ENCODE data around the gene CDK19. TPM values are rescaled to one million over a fixed set of nuclear protein-coding genes. Genes with fewer than 3 reads are reported as not detected.

Gene CDK19
- total RNA-seq, 1 donor from 2014 or later, result 16.8 TPM

- intact Hi-C loops (cut with micrococcal nuclease), result no loop called here
Observed at GRCh38 chr6:110662490-110663211, 152.6 kb downstream of the CDK19 start.

DNA sequence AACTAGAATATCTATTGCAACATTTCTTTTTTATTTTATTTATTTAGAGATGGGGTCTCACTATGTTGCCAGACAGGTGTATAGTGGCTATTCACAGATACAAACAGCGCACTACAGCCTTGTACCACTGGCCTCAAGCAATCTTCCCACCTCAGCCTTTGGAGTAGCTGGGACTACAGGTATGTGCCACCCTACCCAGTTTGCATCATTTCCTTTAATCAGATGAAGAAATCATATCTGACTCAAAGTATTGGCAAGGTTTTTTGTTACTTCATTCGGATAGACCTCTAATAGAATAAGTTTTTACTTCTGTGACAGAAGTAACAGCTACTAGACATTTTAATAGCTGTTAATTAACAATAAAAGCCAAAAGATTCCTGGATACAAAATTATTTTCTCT is 153.9 kb downstream of the CDK19 start:
- intact Hi-C loops (cut with micrococcal nuclease), result no loop called here

GRCh38 chr6:110660066-110660655 is 155.1 kb downstream of the CDK19 start:
- intact Hi-C loops (cut with micrococcal nuclease), result no loop called here

DNA sequence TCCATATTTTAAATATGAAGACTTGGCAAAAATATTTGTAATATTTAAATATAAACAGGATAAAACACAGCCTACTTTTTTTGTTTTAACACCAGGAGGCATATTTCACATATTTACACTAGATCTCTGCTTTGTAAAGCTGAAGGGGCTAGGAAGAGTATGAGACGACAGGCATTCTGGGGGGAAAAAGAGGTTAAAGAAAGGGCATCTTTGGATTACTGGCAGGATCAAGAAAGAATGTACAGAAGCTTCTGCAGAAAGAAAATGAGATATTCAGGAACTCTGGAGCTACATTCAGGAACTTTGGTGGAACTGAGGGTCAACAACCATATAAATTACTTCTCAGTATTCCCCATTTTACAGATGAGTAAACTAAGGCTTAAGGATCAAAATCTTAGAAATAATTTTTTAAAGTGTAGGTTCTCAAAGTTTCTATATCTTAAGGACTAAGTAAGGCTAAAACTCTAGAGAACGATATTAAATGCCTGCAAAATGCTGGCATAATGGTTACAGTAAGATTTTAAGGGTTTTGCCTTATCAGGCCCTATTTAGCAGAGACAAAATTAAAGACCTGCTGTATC is 156.5 kb downstream of the CDK19 start:
- intact Hi-C loops (cut with micrococcal nuclease), result no loop called here

DNA sequence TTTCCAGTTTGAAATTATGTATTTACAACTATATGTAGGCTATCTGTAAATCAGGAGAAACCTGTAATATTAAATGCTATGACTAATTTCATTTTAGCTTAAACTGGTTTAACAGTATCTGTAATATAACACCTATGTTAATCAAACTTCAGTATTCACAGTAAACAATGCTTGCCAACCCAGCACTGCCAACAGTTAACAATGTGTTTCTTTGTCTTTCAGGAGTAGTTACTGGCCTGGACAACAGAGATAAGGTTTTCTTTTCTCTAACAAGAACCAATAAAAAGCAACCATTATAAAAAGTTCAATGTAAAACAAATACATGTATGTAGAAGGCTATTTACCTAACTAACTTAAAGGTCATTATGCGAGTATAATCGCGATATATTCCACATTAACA is 158.8 kb downstream of the CDK19 start:
- intact Hi-C loops (cut with micrococcal nuclease), result no loop called here

GRCh38 chr6:110655821-110656220 is 159.4 kb downstream of the CDK19 start:
- intact Hi-C loops (cut with micrococcal nuclease), result no loop called here

DNA sequence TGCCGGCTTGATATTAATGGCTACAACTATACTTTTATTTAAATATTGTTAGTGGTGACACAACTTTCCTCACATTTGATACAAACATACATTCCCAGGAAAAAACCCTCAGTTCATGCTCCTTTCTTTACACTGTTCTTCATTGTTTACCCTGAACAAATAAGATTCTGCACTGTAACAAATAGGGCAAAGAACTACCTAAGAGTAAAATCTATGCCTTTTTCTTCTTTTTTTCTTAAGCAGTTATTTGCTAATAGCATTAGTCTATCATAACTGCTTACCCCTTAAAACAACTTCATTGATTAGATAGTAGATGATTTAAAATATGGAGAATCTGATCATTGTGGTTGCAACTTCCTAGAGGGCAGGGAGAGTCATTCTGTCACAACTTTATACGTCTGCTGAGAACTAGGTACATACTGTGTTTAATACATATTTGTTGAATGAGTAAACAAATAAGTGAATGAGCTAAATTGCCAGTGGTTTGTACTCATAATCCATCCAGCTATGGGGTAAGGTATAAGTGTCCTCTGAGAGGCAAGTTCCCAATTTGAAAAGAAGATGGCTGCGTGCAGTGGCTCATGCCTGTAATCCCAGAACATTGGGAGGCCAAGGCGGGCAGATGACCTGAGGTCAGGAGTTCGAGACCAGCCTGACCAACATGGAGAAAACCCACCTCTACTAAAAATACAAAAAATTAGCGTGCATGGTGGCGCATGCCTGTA is 161.0 kb downstream of the CDK19 start:
- intact Hi-C loops (cut with micrococcal nuclease), result no loop called here

DNA sequence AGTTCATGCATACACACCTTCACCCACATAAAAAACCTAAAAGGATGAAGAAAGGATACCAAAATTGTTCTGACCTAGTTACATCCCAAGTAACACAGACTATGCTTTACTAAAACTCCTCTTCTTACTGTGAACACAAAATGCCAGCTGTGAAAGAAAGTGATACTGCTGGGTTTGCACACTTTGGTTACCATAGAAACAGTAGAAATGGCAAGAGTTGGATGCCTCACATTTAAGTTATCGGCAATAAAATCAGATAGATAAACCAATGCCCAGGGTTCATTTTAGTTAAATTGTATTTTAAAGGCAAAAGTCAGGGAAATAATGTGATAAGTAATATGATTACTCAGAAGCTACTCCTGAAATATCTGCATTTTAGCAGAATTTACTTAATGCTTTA is 161.9 kb downstream of the CDK19 start:
- intact Hi-C loops (cut with micrococcal nuclease), result no loop called here

DNA sequence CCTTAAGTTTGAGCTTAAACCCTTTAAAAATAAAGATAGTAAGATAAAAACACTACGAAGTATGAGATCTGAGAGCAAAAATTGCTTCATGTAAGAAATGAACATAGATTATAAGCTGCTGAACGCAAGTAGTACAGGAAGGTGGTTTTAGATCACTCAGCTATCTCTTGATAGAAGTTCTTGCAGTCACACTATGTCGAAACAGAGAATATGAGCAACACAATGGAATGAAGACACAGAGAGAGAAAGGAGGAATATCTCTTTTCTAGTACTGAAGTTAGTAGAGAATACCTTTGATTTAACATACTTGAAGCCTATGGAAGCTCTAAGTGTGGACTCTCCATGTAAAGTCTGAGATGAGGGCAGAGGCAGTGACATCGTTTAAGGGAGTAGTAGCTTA is 162.7 kb downstream of the CDK19 start:
- intact Hi-C loops (cut with micrococcal nuclease), result no loop called here

- intact Hi-C loops (cut with micrococcal nuclease), result no loop called here
Observed at GRCh38 chr6:110650755-110651154, 164.5 kb downstream of the CDK19 start.

DNA sequence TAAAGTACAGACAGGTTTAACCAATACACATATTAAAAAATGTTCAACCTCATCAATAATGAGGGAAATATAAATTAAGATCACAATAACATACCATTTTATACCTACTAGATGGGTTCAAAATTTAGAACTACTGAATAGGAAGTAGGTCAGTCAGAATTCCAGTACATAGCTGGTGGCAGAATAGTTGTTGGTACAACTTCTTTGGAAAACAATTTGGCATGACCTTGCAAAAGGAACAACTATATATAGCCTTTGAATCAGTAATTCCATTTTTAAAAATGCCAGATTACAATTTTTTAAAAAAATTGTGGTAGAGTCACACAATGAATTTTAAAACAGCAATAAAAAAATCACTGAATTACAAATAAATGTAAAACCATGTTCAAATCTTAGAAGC is 165.6 kb downstream of the CDK19 start:
- intact Hi-C loops (cut with micrococcal nuclease), result loop anchor here (1.0 kb wide), 1 partner anchor 193 kb away; no protein-coding TSS in a partner anchor

DNA sequence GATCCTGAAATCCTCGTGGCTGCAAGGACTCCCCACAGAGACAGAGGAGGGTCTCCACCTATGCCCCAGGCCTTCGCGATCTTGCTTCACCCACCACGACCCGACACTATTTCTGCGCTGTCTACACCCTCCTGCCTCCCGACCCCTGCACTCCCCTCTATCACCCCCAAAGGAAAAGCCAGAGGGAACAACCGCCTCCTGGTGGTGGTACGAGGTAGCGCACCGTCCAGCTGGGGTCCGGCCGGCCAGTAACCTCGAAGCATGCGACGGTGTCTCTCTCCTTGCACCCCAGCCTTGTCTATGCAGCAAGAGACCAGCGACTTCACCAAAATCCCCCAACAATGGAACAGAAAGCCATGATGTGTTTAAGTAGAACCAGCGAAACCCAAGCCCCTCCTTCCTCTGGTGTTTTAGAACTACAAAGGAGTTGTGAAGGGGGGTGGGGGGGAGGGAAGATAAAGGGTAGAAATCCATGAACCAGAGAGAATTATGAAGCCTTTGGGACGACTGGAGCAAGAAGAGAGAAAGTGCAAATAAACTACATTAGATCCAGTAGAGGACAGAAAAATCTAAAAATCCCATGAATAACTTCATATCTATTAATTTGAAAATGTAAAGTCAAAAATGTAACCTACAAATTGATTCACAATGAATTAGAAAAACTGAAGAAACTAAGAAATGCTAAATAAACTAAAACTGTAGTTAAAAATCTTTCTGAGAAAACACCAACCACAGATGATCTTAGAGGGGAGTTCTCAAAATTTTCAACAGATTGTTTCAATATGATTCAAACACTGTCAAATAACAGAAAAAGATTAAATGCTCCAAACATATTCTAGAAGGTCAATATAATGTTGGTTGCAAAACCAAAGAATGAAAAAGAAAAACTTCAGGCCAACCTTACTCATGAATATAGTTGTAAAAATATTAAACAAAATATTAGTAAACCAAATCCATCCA is 168.0 kb downstream of the CDK19 start:
- intact Hi-C loops (cut with micrococcal nuclease), result no loop called here

- intact Hi-C loops (cut with micrococcal nuclease), result no loop called here
Observed at GRCh38 chr6:110646419-110646698, 168.9 kb downstream of the CDK19 start.

- intact Hi-C loops (cut with micrococcal nuclease), result no loop called here
Observed at GRCh38 chr6:110645685-110646418, 169.4 kb downstream of the CDK19 start.

DNA sequence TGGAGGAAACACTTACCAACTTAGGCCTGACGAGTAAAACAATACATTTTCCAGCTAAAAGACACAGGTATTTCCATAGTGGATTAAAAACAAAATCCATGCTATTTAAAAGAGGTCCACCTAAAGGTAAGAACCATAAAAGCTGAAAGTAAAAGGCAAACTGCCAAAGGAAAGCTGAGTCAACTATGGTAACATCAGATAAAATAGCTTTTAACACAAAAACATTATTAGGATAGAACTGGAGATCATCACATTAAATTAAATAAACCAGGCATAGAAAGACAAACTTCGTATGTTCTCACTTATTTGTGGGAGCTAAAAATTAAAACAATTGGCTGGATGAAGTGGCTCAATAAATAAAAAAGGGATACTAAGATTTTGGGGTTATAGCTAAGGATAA is 172.1 kb downstream of the CDK19 start:
- intact Hi-C loops (cut with micrococcal nuclease), result no loop called here

GRCh38 chr6:110642711-110643110 is 172.6 kb downstream of the CDK19 start:
- intact Hi-C loops (cut with micrococcal nuclease), result no loop called here

GRCh38 chr6:110636781-110637180 is 178.5 kb downstream of the CDK19 start:
- intact Hi-C loops (cut with micrococcal nuclease), result no loop called here

- intact Hi-C loops (cut with micrococcal nuclease), result no loop called here
Observed at GRCh38 chr6:110635096-110635495, 180.2 kb downstream of the CDK19 start.

DNA sequence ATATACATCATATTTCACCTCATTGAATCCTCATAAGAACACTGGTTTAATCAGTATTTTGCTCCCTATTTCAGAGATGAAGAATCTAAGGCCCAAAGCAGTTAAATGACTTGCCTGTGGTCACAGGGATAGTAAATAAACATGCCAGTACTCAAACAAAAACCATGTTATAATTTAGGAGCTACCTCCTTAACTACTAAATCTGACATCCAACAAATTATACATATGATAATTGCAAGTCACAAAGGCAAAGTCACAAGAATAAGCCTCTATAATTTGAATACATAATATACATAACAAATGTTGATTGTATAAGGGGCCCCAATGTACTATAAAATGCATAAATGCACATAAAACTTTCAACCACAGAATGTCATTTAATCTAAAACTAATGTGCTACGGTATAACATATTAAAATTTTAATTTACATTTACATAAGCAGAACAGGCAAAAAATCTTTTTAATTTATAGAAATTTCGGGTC is 181.5 kb downstream of the CDK19 start:
- intact Hi-C loops (cut with micrococcal nuclease), result no loop called here

DNA sequence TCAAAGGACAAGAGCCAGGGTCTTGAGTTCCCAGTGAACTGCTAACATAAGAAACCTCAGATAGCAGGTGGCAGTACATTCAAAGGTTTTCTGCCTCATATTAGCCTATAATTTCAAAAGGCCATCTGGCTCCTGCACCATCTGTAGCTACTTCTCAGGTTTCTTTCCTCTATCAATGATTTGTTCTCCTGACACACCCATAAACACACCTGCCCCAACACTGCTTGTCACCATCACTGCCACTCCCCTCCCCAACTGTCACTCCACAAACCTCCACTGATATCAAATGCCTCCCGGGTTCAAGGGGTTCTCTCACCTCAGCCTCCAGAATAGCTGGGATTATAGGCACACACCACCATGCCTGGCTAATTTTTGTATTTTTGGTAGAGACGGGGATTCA is 186.1 kb downstream of the CDK19 start:
- intact Hi-C loops (cut with micrococcal nuclease), result no loop called here
